MV-4-11 (cell line): Measurements from ENCODE around the gene RBM20.

Experiments
- DNase-seq: peaks from one replicate; lab custom pipeline; 2025; lab: John Stamatoyannopoulos, UW

Gene RBM20

GRCh38 chr10:110853921-110854605 lies 209.9 kb downstream of the RBM20 start:
- DNase-seq, result peak; percentile 17

GRCh38 chr10:110857265-110858171 lies 213.4 kb downstream of the RBM20 start:
- DNase-seq, result peak; percentile 47

- no peak for DNase-seq
Observed at GRCh38 chr10:110858297-110858934, 214.3 kb downstream of the RBM20 start.

GRCh38 chr10:110859206-110859972 lies 215.3 kb downstream of the RBM20 start:
- DNase-seq, result no peak

- peak; percentile 99 for DNase-seq
Observed at GRCh38 chr10:110859973-110860376, 215.8 kb downstream of the RBM20 start.

GRCh38 chr10:110860576-110861241 lies 216.6 kb downstream of the RBM20 start:
- DNase-seq, result no peak

- DNase-seq, result no peak
Observed at GRCh38 chr10:110861476-110861875, 217.3 kb downstream of the RBM20 start.

- DNase-seq, result peak; percentile 86
Observed at GRCh38 chr10:110861930-110862649, 218.0 kb downstream of the RBM20 start.

- no peak for DNase-seq
Observed at GRCh38 chr10:110862961-110863360, 218.8 kb downstream of the RBM20 start.

GRCh38 chr10:110863361-110863760 lies 219.2 kb downstream of the RBM20 start:
- peak; percentile 87 for DNase-seq

GRCh38 chr10:110863956-110864355 lies 219.8 kb downstream of the RBM20 start:
- no peak for DNase-seq

GRCh38 chr10:110864662-110865140 lies 220.6 kb downstream of the RBM20 start:
- peak; percentile 91 for DNase-seq

GRCh38 chr10:110865186-110865808 lies 221.2 kb downstream of the RBM20 start:
- DNase-seq, result no peak

GRCh38 chr10:110865809-110866482 lies 221.8 kb downstream of the RBM20 start:
- DNase-seq, result peak; percentile 70

- DNase-seq, result peak; percentile 91
Observed at GRCh38 chr10:110867011-110867806, 223.1 kb downstream of the RBM20 start.

- DNase-seq, result no peak
Observed at GRCh38 chr10:110867807-110868465, 223.8 kb downstream of the RBM20 start.

- DNase-seq, result no peak
Observed at GRCh38 chr10:110868981-110869380, 224.8 kb downstream of the RBM20 start.

- no peak for DNase-seq
Observed at GRCh38 chr10:110870823-110871297, 226.7 kb downstream of the RBM20 start.
